Measurements from ENCODE around the gene TCEAL9.

The TCEAL9 gene

DNA sequence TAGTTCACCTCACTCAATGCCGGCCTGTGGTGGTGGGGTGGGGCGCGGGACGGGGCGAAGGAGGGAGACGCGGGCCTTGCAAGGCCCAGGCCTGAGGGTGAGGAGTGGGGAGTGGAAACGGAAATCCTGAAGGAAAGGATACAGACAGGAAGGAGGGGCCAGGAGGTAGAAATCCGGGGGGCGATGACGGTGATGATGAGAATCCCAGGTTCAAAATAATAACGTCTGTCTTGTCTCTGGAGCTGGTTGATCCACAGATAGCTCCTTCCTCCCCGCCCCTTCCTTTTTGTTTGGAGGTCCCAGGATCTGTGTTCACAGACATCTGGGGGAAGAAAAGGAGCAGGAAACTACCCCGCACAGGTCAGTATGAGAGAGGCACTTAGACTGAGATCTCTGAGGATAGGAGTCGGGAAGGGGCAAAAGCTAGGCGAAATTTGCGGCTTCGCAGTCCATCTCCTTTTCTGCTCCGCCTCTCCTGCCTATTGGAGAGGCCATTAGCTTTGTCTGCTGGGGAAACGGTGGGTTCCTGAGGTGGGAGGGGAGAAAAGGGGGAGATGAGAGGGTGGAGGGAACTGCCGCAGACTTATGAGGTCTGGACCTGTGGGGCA, 25.5 kb upstream of the TCEAL9 start:
- no peaks in the 10 kb centered on the region for H3K27me3 Mint-ChIP-seq (ENCODE audit: low read depth)
- no peaks in the 10 kb centered on the region for H3K9me3 Mint-ChIP-seq
- H3K4me1 Mint-ChIP-seq, result peaks cover 15% of the 10 kb centered on the region
- H3K27ac Mint-ChIP-seq, result peak overlapping the region; percentile 92 to 95 (median 93)
- TF ChIP-seq, protein P1, sequence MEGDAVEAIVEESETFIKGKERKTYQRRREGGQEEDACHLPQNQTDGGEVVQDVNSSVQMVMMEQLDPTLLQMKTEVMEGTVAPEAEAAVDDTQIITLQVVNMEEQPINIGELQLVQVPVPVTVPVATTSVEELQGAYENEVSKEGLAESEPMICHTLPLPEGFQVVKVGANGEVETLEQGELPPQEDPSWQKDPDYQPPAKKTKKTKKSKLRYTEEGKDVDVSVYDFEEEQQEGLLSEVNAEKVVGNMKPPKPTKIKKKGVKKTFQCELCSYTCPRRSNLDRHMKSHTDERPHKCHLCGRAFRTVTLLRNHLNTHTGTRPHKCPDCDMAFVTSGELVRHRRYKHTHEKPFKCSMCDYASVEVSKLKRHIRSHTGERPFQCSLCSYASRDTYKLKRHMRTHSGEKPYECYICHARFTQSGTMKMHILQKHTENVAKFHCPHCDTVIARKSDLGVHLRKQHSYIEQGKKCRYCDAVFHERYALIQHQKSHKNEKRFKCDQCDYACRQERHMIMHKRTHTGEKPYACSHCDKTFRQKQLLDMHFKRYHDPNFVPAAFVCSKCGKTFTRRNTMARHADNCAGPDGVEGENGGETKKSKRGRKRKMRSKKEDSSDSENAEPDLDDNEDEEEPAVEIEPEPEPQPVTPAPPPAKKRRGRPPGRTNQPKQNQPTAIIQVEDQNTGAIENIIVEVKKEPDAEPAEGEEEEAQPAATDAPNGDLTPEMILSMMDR (IDR thresholded peaks at IDR 0.05; ENCODE audit: unreplicated experiment in 3 of 3), result no peak
- H3K36me3 Mint-ChIP-seq (ENCODE audit: low read depth), result no peaks in the 10 kb centered on the region
- H3K4me3 Mint-ChIP-seq, result peak overlapping the region; percentile 85 to 95 (median 85)

- TF ChIP-seq, protein P1 (IDR thresholded peaks at IDR 0.05; ENCODE audit: unreplicated experiment in 3 of 3), result no peak
- H3K4me3 Mint-ChIP-seq, result no peak overlapping the region
- H3K27me3 Mint-ChIP-seq (ENCODE audit: low read depth), result no peaks in the 10 kb centered on the region
Observed at GRCh38 chrX:103338663-103339062, 17.6 kb upstream of the TCEAL9 start.

GRCh38 chrX:103343105-103343504, 13.2 kb upstream of the TCEAL9 start:
- Mint-ChIP-seq H3K9me3 (no peaks in the 10 kb centered on the region), H3K36me3 (ENCODE audit: low read depth) (no peaks in the 10 kb centered on the region), H3K27me3 (ENCODE audit: low read depth) (no peaks in the 10 kb centered on the region), H3K4me1 (no peaks in the 10 kb centered on the region), H3K4me3 (no peak overlapping the region), H3K27ac (peak overlapping the region in 1 of 3 experiments; percentile 39)
- TF ChIP-seq, protein P1 (IDR thresholded peaks at IDR 0.05; ENCODE audit: unreplicated experiment in 3 of 3), result peak; percentile 54 to 69 (median 56)

More at GRCh38 chrX:103338663-103339062, 17.6 kb upstream of the TCEAL9 start:
- no peaks in the 10 kb centered on the region for H3K4me1 Mint-ChIP-seq
- no peak overlapping the region for H3K27ac Mint-ChIP-seq
- H3K9me3 Mint-ChIP-seq, result no peaks in the 10 kb centered on the region
- H3K36me3 Mint-ChIP-seq (ENCODE audit: low read depth), result no peaks in the 10 kb centered on the region

GRCh38 chrX:103344606-103345005, 11.7 kb upstream of the TCEAL9 start:
- TF ChIP-seq, protein P1 (IDR thresholded peaks at IDR 0.05; ENCODE audit: unreplicated experiment in 3 of 3), result no peak
- Mint-ChIP-seq H3K9me3 (no peaks in the 10 kb centered on the region), H3K27ac (peak overlapping the region in 1 of 3 experiments; percentile 77), H3K36me3 (ENCODE audit: low read depth) (no peaks in the 10 kb centered on the region), H3K4me1 (no peaks in the 10 kb centered on the region), H3K27me3 (ENCODE audit: low read depth) (peaks cover 9% of the 10 kb centered on the region), H3K4me3 (no peak overlapping the region)

- H3K27ac Mint-ChIP-seq, result no peak overlapping the region
Observed at GRCh38 chrX:103347682-103348397, 8.5 kb upstream of the TCEAL9 start.

More at GRCh38 chrX:103347682-103348397, 8.5 kb upstream of the TCEAL9 start:
- TF ChIP-seq, protein P1 (IDR thresholded peaks at IDR 0.05; ENCODE audit: unreplicated experiment in 3 of 3), result no peak
- Mint-ChIP-seq H3K36me3 (ENCODE audit: low read depth) (no peaks in the 10 kb centered on the region), H3K27me3 (ENCODE audit: low read depth) (peaks cover 9% of the 10 kb centered on the region), H3K4me1 (no peaks in the 10 kb centered on the region), H3K4me3 (peak overlapping the region in 2 of 3 experiments; percentile 24 to 28), H3K9me3 (no peaks in the 10 kb centered on the region)
